Left lung (tissue), 10 donors: ENCODE data around the gene TMEM147. TPM values are rescaled to one million over a fixed set of nuclear protein-coding genes. Genes with fewer than 3 reads are reported as not detected.
A peak's percentile ranks its signal among the peaks of the same experiment; 100 is the strongest.

ENCODE experiments used
- ATAC-seq: fragments of 200-7000 bp; cut with Tn5 transposase; one replicate; pipeline ENCODE4 v1.9.1; 2020; ENCODE audit warnings: moderate library complexity
- DNase-seq, 4 donors: peaks; one replicate each; pipeline ENCODE4 v3.0.0-alpha.2; 2013 to 2020
- H3K27ac ChIP-seq, 2 donors: fragments of 200-600 bp; sonication (generic) in 1 of 2; one replicate each; pipeline versions ENCODE4 v1.5.0 to v1.8.0; 2020 to 2021
- H3K27me3 ChIP-seq, 2 donors: fragments of 200-600 bp; sonication (generic) in 1 of 2; one replicate each; pipeline versions ENCODE4 v1.5.0 to v1.8.0; 2020 to 2021
- H3K36me3 ChIP-seq, 2 donors: fragments of 200-600 bp; sonication (generic) in 1 of 2; one replicate each; pipeline versions ENCODE4 v1.5.0 to v1.8.0; 2020 to 2021
- H3K4me1 ChIP-seq, 2 donors: fragments of 200-600 bp; one replicate each; pipeline ENCODE4 v1.8.0; 2021
- H3K4me3 ChIP-seq, 2 donors: fragments of 200-600 bp; sonication (generic) in 1 of 2; one replicate each; pipeline versions ENCODE4 v1.5.0 to v1.8.0; 2020 to 2021; ENCODE audit warnings: mild to moderate bottlenecking in 1 of 2
- H3K9me3 ChIP-seq, 2 donors: fragments of 200-600 bp; sonication (generic) in 1 of 2; one replicate each; pipeline versions ENCODE4 v1.5.0 to v1.8.0; 2020 to 2021
- CTCF ChIP-seq, 2 donors: fragments of 200-600 bp; sonication (generic) in 1 of 2; IDR thresholded peaks; one replicate each; pipeline versions ENCODE4 v1.5.0 to v1.8.0; 2021; ENCODE audit warnings: antibody characterized with exemption in 2 of 2
- intact Hi-C, 2 donors: fragments of 100-400 bp; cut with DNase I; formaldehyde crosslinking; loops; one replicate each; pipeline versions ENCODE4 v1.11.2 to v1.14.2; 2022
- polyA plus RNA-seq, 6 donors: library from polyadenylated mRNA; unstranded; fragments of 120-200 nt; gene quantifications; one replicate each; pipeline ENCODE4 v1.2.1, GENCODE V29; 2013; ENCODE audit not compliant: insufficient read length in 6 of 6
- total RNA-seq, 2 donors: library from RNA; stranded (reverse); fragmentation: NEBNext Ultra II Directional; extraction: Animal tissue kit (Norgen Biotek cat#: 25700); gene quantifications; one replicate each; pipeline ENCODE4 v1.2.1, GENCODE V29; 2021
- donor health status: DM: no; HTN: yes; CAD: no.
- donor health status: DM: no; HTN: no; CAD: no.

The TMEM147 gene
- total and polyA plus RNA-seq, 8 donors, result 52.7 to 112 (median 59.0) TPM

- Histone ChIP-seq H3K36me3 (no peaks in the 10 kb centered on the region), H3K27ac (no peak overlapping the region), H3K27me3 (peaks cover 0 to 62% of the 10 kb centered on the region in 2 donors), H3K9me3 (no peaks in the 10 kb centered on the region), H3K4me1 (no peaks in the 10 kb centered on the region), H3K4me3 (no peak overlapping the region)
- DNase-seq, result no peak
- intact Hi-C loops, result no loop called here
- no peak for ATAC-seq
- TF ChIP-seq CTCF (IDR thresholded peaks at IDR 0.05), result no peak
Observed at GRCh38 chr19:35524181-35524837, 21.1 kb upstream of the TMEM147 start.

GRCh38 chr19:35525873-35526272, 19.6 kb upstream of the TMEM147 start:
- ATAC-seq (no peak), DNase-seq (no peak)
- intact Hi-C loops, result no loop called here
- no peak overlapping the region for H3K27ac ChIP-seq
- H3K36me3 ChIP-seq, result no peaks in the 10 kb centered on the region
- no peak for TF ChIP-seq CTCF (IDR thresholded peaks at IDR 0.05)
- H3K4me3 ChIP-seq, result no peak overlapping the region
- no peaks in the 10 kb centered on the region for H3K9me3 ChIP-seq
- peaks cover 0 to 78% of the 10 kb centered on the region in 2 donors for H3K27me3 ChIP-seq
- H3K4me1 ChIP-seq, result no peaks in the 10 kb centered on the region

- peaks cover 0 to 94% of the 10 kb centered on the region in 2 donors for H3K27me3 ChIP-seq
- H3K36me3 ChIP-seq, result no peaks in the 10 kb centered on the region
- H3K27ac ChIP-seq, result no peak within 1 kb of the TSS
- H3K4me1 ChIP-seq, result peaks cover 0 to 4% of the 10 kb centered on the region in 2 donors
- H3K4me3 ChIP-seq, result no peak within 1 kb of the TSS
- intact Hi-C loops, result no loop called here
- no peaks in the 10 kb centered on the region for H3K9me3 ChIP-seq
- no peak for DNase-seq
- peak; percentile 17 for ATAC-seq
- TF ChIP-seq CTCF (IDR thresholded peaks at IDR 0.05), result no peak
Observed at GRCh38 chr19:35528218-35529038, 17.0 kb upstream of the TMEM147 start, which contains the start of gene SBSN. Gene SBSN (minus strand): TSS chr19:35528311. CDS start chr19:35528281, 30 bp downstream.

GRCh38 chr19:35529241-35530218, 15.9 kb upstream of the TMEM147 start:
- no peaks in the 10 kb centered on the region for H3K36me3 ChIP-seq
- intact Hi-C loops, result no loop called here
- H3K4me3 ChIP-seq, result no peak overlapping the region
- DNase-seq (peak in 1 of 4 donors; percentile 42), ATAC-seq (no peak)
- peaks cover 4 to 12% of the 10 kb centered on the region in 2 donors for H3K4me1 ChIP-seq
- peaks cover 0 to 96% of the 10 kb centered on the region in 2 donors for H3K27me3 ChIP-seq
- no peaks in the 10 kb centered on the region for H3K9me3 ChIP-seq
- no peak for TF ChIP-seq CTCF (IDR thresholded peaks at IDR 0.05)
- H3K27ac ChIP-seq, result no peak overlapping the region
